Measurements from ENCODE around the gene STKLD1. TPM values are rescaled to one million over a fixed set of nuclear protein-coding genes. Genes with fewer than 3 reads are reported as not detected.

STKLD1 gene
- total RNA-seq, 2 donors from 2014 or later = 0.90 TPM; not detected in 1

- Histone ChIP-seq H3K36me3 (no peaks in the 10 kb centered on the region), H3K27me3 (no peaks in the 10 kb centered on the region), H3K4me3 (no peak overlapping the region), H3K4me1 (peaks cover 0 to 8% of the 10 kb centered on the region in 2 donors), H3K9me3 (no peaks in the 10 kb centered on the region), H3K27ac (no peak overlapping the region)
- TF ChIP-seq CTCF (IDR thresholded peaks at IDR 0.05) = no peak
- DNase-seq (ENCODE audit: low spot score) = no peak
Measured at GRCh38 chr9:133380734-133381133, 4.6 kb downstream of the STKLD1 start.

GRCh38 chr9:133382507-133383141 lies 6.5 kb downstream of the STKLD1 start:
- Histone ChIP-seq H3K27me3 (no peaks in the 10 kb centered on the region), H3K4me3 (no peak overlapping the region), H3K9me3 (no peaks in the 10 kb centered on the region), H3K4me1 (no peaks in the 10 kb centered on the region), H3K27ac (no peak overlapping the region), H3K36me3 (no peaks in the 10 kb centered on the region)
- no peak for DNase-seq (ENCODE audit: low spot score)
- no peak for TF ChIP-seq CTCF (IDR thresholded peaks at IDR 0.05)

GRCh38 chr9:133383438-133383837 lies 7.3 kb downstream of the STKLD1 start:
- H3K36me3 ChIP-seq = no peaks in the 10 kb centered on the region
- no peak for DNase-seq (ENCODE audit: low spot score)
- TF ChIP-seq CTCF (IDR thresholded peaks at IDR 0.05) = no peak
- H3K27me3 ChIP-seq = no peaks in the 10 kb centered on the region
- no peak overlapping the region for H3K27ac ChIP-seq
- no peaks in the 10 kb centered on the region for H3K9me3 ChIP-seq
- no peak overlapping the region for H3K4me3 ChIP-seq
- H3K4me1 ChIP-seq = no peaks in the 10 kb centered on the region

- TF ChIP-seq CTCF (IDR thresholded peaks at IDR 0.05) = no peak
- no peak overlapping the region for H3K27ac ChIP-seq
- H3K4me3 ChIP-seq = no peak overlapping the region
- H3K4me1 ChIP-seq = no peaks in the 10 kb centered on the region
- no peaks in the 10 kb centered on the region for H3K36me3 ChIP-seq
- DNase-seq (ENCODE audit: low spot score) = no peak
- H3K27me3 ChIP-seq = no peaks in the 10 kb centered on the region
- H3K9me3 ChIP-seq = no peaks in the 10 kb centered on the region
Measured at GRCh38 chr9:133384736-133385321, 8.7 kb downstream of the STKLD1 start.

GRCh38 chr9:133385452-133385851 lies 9.3 kb downstream of the STKLD1 start:
- no peaks in the 10 kb centered on the region for H3K27me3 ChIP-seq
- no peaks in the 10 kb centered on the region for H3K4me1 ChIP-seq
- H3K4me3 ChIP-seq = no peak overlapping the region
- H3K9me3 ChIP-seq = no peaks in the 10 kb centered on the region
- H3K36me3 ChIP-seq = no peaks in the 10 kb centered on the region
- TF ChIP-seq CTCF (IDR thresholded peaks at IDR 0.05) = no peak
- H3K27ac ChIP-seq = no peak overlapping the region
- DNase-seq (ENCODE audit: low spot score) = no peak

- Histone ChIP-seq H3K27ac (no peak overlapping the region), H3K4me1 (no peaks in the 10 kb centered on the region), H3K4me3 (no peak overlapping the region), H3K36me3 (no peaks in the 10 kb centered on the region), H3K9me3 (no peaks in the 10 kb centered on the region), H3K27me3 (no peaks in the 10 kb centered on the region)
- no peak for DNase-seq (ENCODE audit: low spot score)
- TF ChIP-seq CTCF (IDR thresholded peaks at IDR 0.05) = no peak
Measured at GRCh38 chr9:133386338-133386737, 10.2 kb downstream of the STKLD1 start.
